Hepatocyte (in vitro differentiated cells): ENCODE measurements around the gene CRHR1.

Experiments used
- EZH2 ChIP-seq: fragments of 200-600 bp; sonication (generic); IDR thresholded peaks from 2 replicates; pipeline ENCODE4 v1.6.1; 2016; ENCODE audit warnings: antibody characterized with exemption, mild to moderate bottlenecking, borderline replicate concordance
- EZH2phosphoT487 ChIP-seq: fragments of 200-600 bp; sonication (generic); IDR thresholded peaks from one replicate; pipeline ENCODE4 v1.6.1; 2018; ENCODE audit warnings: antibody characterized with exemption, mild to moderate bottlenecking, low read depth, moderate library complexity; ENCODE audit not compliant: unreplicated experiment, severe bottlenecking
- TF ChIP-seq, protein P1 (sequence below): fragments of 200-600 bp; sonication (generic); IDR thresholded peaks from 2 replicates; pipeline ENCODE4 v1.5.1; 2016; ENCODE audit warnings: antibody characterized with exemption, mild to moderate bottlenecking; ENCODE audit not compliant: poor library complexity

DNA sequence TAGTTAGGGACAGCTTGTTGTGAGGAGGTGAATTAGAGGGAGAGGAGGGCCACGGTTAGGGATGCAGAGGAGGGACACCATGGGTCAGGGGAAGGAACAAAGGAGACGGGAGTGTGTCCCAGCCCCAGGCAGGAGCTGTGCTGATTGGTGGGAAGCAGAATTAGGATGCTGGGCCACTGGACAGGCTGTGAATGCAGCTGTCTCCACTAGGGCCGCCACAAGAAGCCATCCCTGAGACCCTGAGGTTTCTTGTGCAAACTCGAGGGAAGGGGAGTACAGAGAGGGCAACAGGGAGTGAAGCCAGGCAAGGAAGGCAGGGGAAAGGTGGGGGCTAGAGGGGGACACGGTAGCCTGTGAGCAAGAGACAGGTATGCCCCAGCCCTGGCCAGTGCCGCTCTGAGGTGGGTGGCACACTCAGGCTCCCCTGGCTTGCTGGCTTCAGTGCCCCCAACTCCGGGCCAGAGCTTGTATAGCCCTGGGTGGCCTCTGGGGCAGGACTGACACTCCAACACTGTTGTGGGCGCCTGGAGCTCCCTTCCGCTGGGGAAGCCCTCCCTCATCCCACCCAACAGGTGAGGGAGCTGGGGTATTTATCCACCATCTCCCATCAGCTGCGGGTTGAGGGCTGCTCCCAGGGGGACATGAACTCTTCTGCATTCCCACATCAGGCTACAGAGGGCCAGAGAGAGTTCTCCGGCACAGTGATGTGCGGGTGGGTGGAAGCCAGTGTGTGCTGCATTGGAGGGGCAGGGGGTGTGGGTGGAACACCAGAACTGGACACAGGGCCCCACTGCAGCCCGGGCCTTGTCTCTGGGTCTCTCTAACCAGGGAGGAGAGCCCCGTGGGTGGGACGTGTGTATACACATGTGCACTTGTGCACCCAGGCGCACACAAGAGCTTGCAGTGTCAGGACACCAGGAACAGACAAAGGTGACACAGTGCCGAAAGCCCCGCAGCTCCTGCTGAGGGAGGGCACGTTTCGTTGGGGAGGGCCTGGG is 52.2 kb downstream of the CRHR1 start:
- TF ChIP-seq, protein P1, sequence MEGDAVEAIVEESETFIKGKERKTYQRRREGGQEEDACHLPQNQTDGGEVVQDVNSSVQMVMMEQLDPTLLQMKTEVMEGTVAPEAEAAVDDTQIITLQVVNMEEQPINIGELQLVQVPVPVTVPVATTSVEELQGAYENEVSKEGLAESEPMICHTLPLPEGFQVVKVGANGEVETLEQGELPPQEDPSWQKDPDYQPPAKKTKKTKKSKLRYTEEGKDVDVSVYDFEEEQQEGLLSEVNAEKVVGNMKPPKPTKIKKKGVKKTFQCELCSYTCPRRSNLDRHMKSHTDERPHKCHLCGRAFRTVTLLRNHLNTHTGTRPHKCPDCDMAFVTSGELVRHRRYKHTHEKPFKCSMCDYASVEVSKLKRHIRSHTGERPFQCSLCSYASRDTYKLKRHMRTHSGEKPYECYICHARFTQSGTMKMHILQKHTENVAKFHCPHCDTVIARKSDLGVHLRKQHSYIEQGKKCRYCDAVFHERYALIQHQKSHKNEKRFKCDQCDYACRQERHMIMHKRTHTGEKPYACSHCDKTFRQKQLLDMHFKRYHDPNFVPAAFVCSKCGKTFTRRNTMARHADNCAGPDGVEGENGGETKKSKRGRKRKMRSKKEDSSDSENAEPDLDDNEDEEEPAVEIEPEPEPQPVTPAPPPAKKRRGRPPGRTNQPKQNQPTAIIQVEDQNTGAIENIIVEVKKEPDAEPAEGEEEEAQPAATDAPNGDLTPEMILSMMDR: no peak
- TF ChIP-seq EZH2 (no peak), EZH2phosphoT487 (no peak)
